Lung (tissue), 12 donors: ENCODE data around the gene ADH1B. TPM values are rescaled to one million over a fixed set of nuclear protein-coding genes. Genes with fewer than 3 reads are reported as not detected.

Experiments used
- ATAC-seq: fragments of 200-7000 bp; cut with Tn5 transposase; one replicate; pipeline ENCODE4 v1.9.1; 2020; ENCODE audit warnings: moderate number of reproducible peaks; ENCODE audit not compliant: insufficient read depth, low FRiP score
- DNase-seq, 3 donors: peaks; one replicate each; pipeline ENCODE4 v3.0.0-alpha.2; 2013 to 2017
- H3K27ac ChIP-seq, 2 donors: one replicate each; pipeline ENCODE4 v1.5.1; 2013; ENCODE audit warnings: mild to moderate bottlenecking in 2 of 2, moderate library complexity in 2 of 2, control low read depth in 1 of 2, inconsistent platforms in 1 of 2, low read depth in 1 of 2, low read length in 1 of 2
- H3K27me3 ChIP-seq, 3 donors: one replicate each; pipeline ENCODE4 v1.5.1; 2013; ENCODE audit warnings: low read length in 2 of 3; ENCODE audit not compliant: control insufficient read depth in 3 of 3, insufficient read depth in 3 of 3
- H3K36me3 ChIP-seq, 4 donors: one replicate each; pipeline ENCODE4 v1.5.1; 2013; ENCODE audit warnings: low read length in 4 of 4, mild to moderate bottlenecking in 1 of 4, moderate library complexity in 1 of 4; ENCODE audit not compliant: control insufficient read depth in 4 of 4, insufficient read depth in 4 of 4
- H3K4me1 ChIP-seq, 5 donors: one replicate each; pipeline ENCODE4 v1.5.1; 2013; ENCODE audit warnings: low read length in 5 of 5, mild to moderate bottlenecking in 2 of 5, moderate library complexity in 1 of 5; ENCODE audit not compliant: control insufficient read depth in 5 of 5, insufficient read depth in 5 of 5
- H3K4me3 ChIP-seq: one replicate; pipeline ENCODE4 v1.5.1; 2013; ENCODE audit warnings: mild to moderate bottlenecking, control low read depth, moderate library complexity
- H3K9ac ChIP-seq, 2 donors: one replicate each; pipeline ENCODE4 v1.5.1; 2013; ENCODE audit warnings: low read length in 2 of 2, control low read depth in 1 of 2; ENCODE audit not compliant: insufficient read depth in 1 of 2
- H3K9me3 ChIP-seq, 4 donors: one replicate each; pipeline ENCODE4 v1.5.1; 2013; ENCODE audit warnings: low read length in 3 of 4, mild to moderate bottlenecking in 1 of 4, moderate library complexity in 1 of 4; ENCODE audit not compliant: control insufficient read depth in 4 of 4, insufficient read depth in 3 of 4
- CTCF ChIP-seq: IDR thresholded peaks from 2 replicates; pipeline ENCODE4 v1.5.1; 2012; ENCODE audit warnings: mild to moderate bottlenecking; ENCODE audit errors: control extremely low read depth, extremely low read depth
- polyA plus RNA-seq, 2 donors: library from polyadenylated mRNA; stranded (reverse); fragments of 200-250 nt; gene quantifications; one replicate each; pipeline ENCODE4 v1.2.1, GENCODE V29; 2013
- total RNA-seq, 2 donors: library from RNA; depleted of rRNA in 1 of 2; stranded (reverse); fragments of >200 nt in 1 of 2; gene quantifications; one replicate each; pipeline ENCODE4 v1.2.1, GENCODE V29; 2014 to 2021
- donor health status: control.
- donor health status: control.
- donor health status: Bipolar disorder and iron deficiency.
- donor health status: healthy.
- donor health status: DM: yes; HTN: yes; CAD: no.

The ADH1B gene
- total and polyA plus RNA-seq, 4 donors = 106 to 1,115 (median 275) TPM

GRCh38 chr4:99362768-99363167, 41.6 kb upstream of the ADH1B start:
- Histone ChIP-seq H3K27ac (peak overlapping the region in 1 of 2 donors; percentile 33), H3K9ac (no peak overlapping the region), H3K4me1 (peaks cover 0 to 23% (median 9%) of the 10 kb centered on the region in 5 donors), H3K36me3 (no peaks in the 10 kb centered on the region), H3K4me3 (no peak overlapping the region), H3K9me3 (peaks cover 0 to 5% (median 0%) of the 10 kb centered on the region in 4 donors), H3K27me3 (no peaks in the 10 kb centered on the region)
- DNase-seq = peak; percentile 19 to 55 (median 36)
- no peak for ATAC-seq
- TF ChIP-seq CTCF = no peak

GRCh38 chr4:99361899-99362275, 40.7 kb upstream of the ADH1B start:
- peaks cover 0 to 5% (median 0%) of the 10 kb centered on the region in 4 donors for H3K9me3 ChIP-seq
- H3K4me1 ChIP-seq = peaks cover 0 to 23% (median 9%) of the 10 kb centered on the region in 5 donors
- H3K27me3 ChIP-seq = no peaks in the 10 kb centered on the region
- DNase-seq = peak in 2 of 3 donors; percentile 57 to 70
- no peak overlapping the region for H3K9ac ChIP-seq
- TF ChIP-seq CTCF = no peak
- no peak overlapping the region for H3K27ac ChIP-seq
- no peaks in the 10 kb centered on the region for H3K36me3 ChIP-seq
- no peak for ATAC-seq
- H3K4me3 ChIP-seq = no peak overlapping the region

- no peaks in the 10 kb centered on the region for H3K27me3 ChIP-seq
- H3K9me3 ChIP-seq = peaks cover 0 to 5% (median 0%) of the 10 kb centered on the region in 4 donors
- H3K9ac ChIP-seq = no peak overlapping the region
- H3K27ac ChIP-seq = no peak overlapping the region
- TF ChIP-seq CTCF = no peak
- no peaks in the 10 kb centered on the region for H3K36me3 ChIP-seq
- ATAC-seq (no peak), DNase-seq (no peak)
- no peak overlapping the region for H3K4me3 ChIP-seq
- peaks cover 0 to 23% (median 9%) of the 10 kb centered on the region in 5 donors for H3K4me1 ChIP-seq
Observed at GRCh38 chr4:99361268-99361898, 40.2 kb upstream of the ADH1B start.
